B cell (primary cell): Measurements from ENCODE around the gene PAK2. TPM values are rescaled to one million over a fixed set of nuclear protein-coding genes. Genes with fewer than 3 reads are reported as not detected.

Experiments
- ATAC-seq: fragments of 200-7000 bp; cut with Tn5 transposase; one replicate; pipeline ENCODE4 v1.10.0; 2021; ENCODE audit warnings: low read depth, mild to moderate bottlenecking, moderate number of reproducible peaks, moderate library complexity
- CTCF ChIA-PET: fragments of 350-600 bp; sonication (Branson Sonifier 250); formaldehyde crosslinking; loops from one replicate; lab custom pipeline; 2021; ENCODE audit warnings: antibody characterized with exemption, inconsistent platforms; lab: Charles Lee
- POLR2A ChIA-PET: fragments of 350-600 bp; sonication (Branson Sonifier 250); formaldehyde crosslinking; loops from one replicate; lab custom pipeline; 2021; ENCODE audit warnings: antibody characterized with exemption; lab: Charles Lee
- DNase-seq: peaks from one replicate; pipeline ENCODE4 v3.0.0; 2013
- H2AFZ ChIP-seq: 2 replicates; pipeline ENCODE4 v1.6.1; 2012; ENCODE audit warnings: mild to moderate bottlenecking, low read depth, low read length; ENCODE audit not compliant: insufficient read depth, poor library complexity, severe bottlenecking
- H3K27ac ChIP-seq, 2 donors: 1 replicate in 1 of 2; 2 replicates in 1 of 2; pipeline ENCODE4 v1.5.1; 2012 to 2013; ENCODE audit warnings: low read length in 2 of 2, mild to moderate bottlenecking in 2 of 2, moderate library complexity in 1 of 2
- H3K27me3 ChIP-seq, 4 experiments: fragments of 200-600 bp in 1 of 4; sonication (generic) in 1 of 4; replicated peaks in 1 of 4; 1 replicate in 2 of 4; 2 replicates in 2 of 4; pipeline versions ENCODE4 v1.6.1 to v1.7.0; 2013 to 2016; ENCODE audit warnings: low read length in 3 of 4, mild to moderate bottlenecking in 2 of 4, mixed read lengths in 1 of 4, moderate library complexity in 1 of 4; ENCODE audit not compliant: insufficient read depth in 4 of 4, control insufficient read depth in 3 of 4; ENCODE audit errors: control extremely low read depth in 1 of 4
- H3K36me3 ChIP-seq, 2 experiments: replicated peaks in 1 of 2; 1 replicate in 1 of 2; 2 replicates in 1 of 2; pipeline versions ENCODE4 v1.6.1 to v1.7.1; 2013; ENCODE audit warnings: low read length in 1 of 2; ENCODE audit not compliant: insufficient read depth in 2 of 2, control insufficient read depth in 1 of 2; ENCODE audit errors: control extremely low read depth in 1 of 2, extremely low read depth in 1 of 2
- H3K4me1 ChIP-seq, 2 donors: fragments of 200-600 bp in 1 of 2; sonication (generic) in 1 of 2; 1 replicate in 1 of 2; 2 replicates in 1 of 2; pipeline versions ENCODE4 v1.5.1 to v1.6.1; 2013 to 2017; ENCODE audit warnings: low read length in 2 of 2; ENCODE audit not compliant: control insufficient read depth in 2 of 2, insufficient read depth in 2 of 2
- H3K4me2 ChIP-seq: replicated peaks from 2 replicates; pipeline ENCODE3; 2012; ENCODE audit warnings: mild to moderate bottlenecking, low read depth, low read length; ENCODE audit not compliant: poor library complexity, severe bottlenecking
- H3K4me3 ChIP-seq, 5 experiments: fragments of 200-600 bp in 1 of 5; sonication (generic) in 1 of 5; 1 replicate in 3 of 5; 2 replicates in 2 of 5; pipeline versions ENCODE4 v1.5.1 to v1.7.0; 2011 to 2016; ENCODE audit warnings: low read length in 4 of 5, mild to moderate bottlenecking in 4 of 5, low read depth in 2 of 5, control low read depth in 1 of 5, moderate library complexity in 1 of 5; ENCODE audit not compliant: insufficient read depth in 1 of 5; ENCODE audit errors: control extremely low read depth in 1 of 5, extremely low read depth in 1 of 5
- H3K79me2 ChIP-seq: fragments of 200-600 bp; sonication (generic); one replicate; pipeline ENCODE4 v1.6.0; 2016; ENCODE audit warnings: low read length; ENCODE audit not compliant: control insufficient read depth, insufficient read depth
- H3K9ac ChIP-seq: fragments of 200-600 bp; sonication (generic); 2 replicates; pipeline ENCODE4 v1.6.1; 2017; ENCODE audit warnings: mild to moderate bottlenecking, low read length, moderate library complexity
- H3K9me3 ChIP-seq, 3 donors: one replicate each; pipeline versions ENCODE4 v1.6.1 to v1.7.1; 2013; ENCODE audit warnings: low read length in 2 of 3; ENCODE audit not compliant: control insufficient read depth in 2 of 3, insufficient read depth in 1 of 3; ENCODE audit errors: control extremely low read depth in 1 of 3
- H4K20me1 ChIP-seq: 2 replicates; pipeline ENCODE4 v1.6.0; 2012; ENCODE audit warnings: mild to moderate bottlenecking, low read length; ENCODE audit not compliant: insufficient read depth, control insufficient read depth, poor library complexity, severe bottlenecking
- H3K27ac Mint-ChIP-seq: one replicate; pipeline ENCODE4 v1.8.0; 2021; ENCODE audit warnings: mixed read lengths
- H3K27me3 Mint-ChIP-seq: one replicate; pipeline ENCODE4 v1.8.0; 2021; ENCODE audit warnings: mixed read lengths
- H3K4me1 Mint-ChIP-seq: one replicate; pipeline ENCODE4 v1.8.0; 2021; ENCODE audit warnings: mixed read lengths
- H3K4me3 Mint-ChIP-seq: one replicate; pipeline ENCODE4 v1.8.0; 2021; ENCODE audit warnings: mixed read lengths
- H3K9me3 Mint-ChIP-seq: one replicate; pipeline ENCODE4 v1.8.0; 2022; ENCODE audit warnings: mixed read lengths; ENCODE audit not compliant: insufficient read depth
- EZH2 ChIP-seq: IDR thresholded peaks from 2 replicates; pipeline ENCODE4 v1.6.1; 2012; ENCODE audit warnings: borderline replicate concordance, low read depth, mild to moderate bottlenecking, moderate library complexity, low read length; ENCODE audit not compliant: insufficient read depth, poor library complexity, severe bottlenecking
- WGBS: methylation state at CpG from one replicate; pipeline ENCODE4 v1.1.5; 2013; ENCODE audit warnings: missing lambda C conversion rate; ENCODE audit not compliant: insufficient coverage; 5-methylcytosine and 5-hydroxymethylcytosine counted together
- intact Hi-C: fragments of 100-400 bp; cut with micrococcal nuclease; formaldehyde crosslinking; loops from one replicate; pipeline ENCODE4 v1.10.0; 2022
- polyA plus RNA-seq: library from polyadenylated mRNA; depleted of rRNA; stranded (reverse); fragments of >200 nt; gene quantifications from 2 replicates; pipeline ENCODE4 v1.2.3, GENCODE V29; 2012
- total RNA-seq, 2 donors: library from RNA; stranded (reverse); fragments of 120-200 nt in 1 of 2; gene quantifications; 1 replicate in 1 of 2; 2 replicates in 1 of 2; pipeline versions ENCODE4 v1.2.3 to v1.2.4, GENCODE V29; 2013 to 2022
- TF ChIP-seq, protein P1 (sequence below): fragments of 200-600 bp; IDR thresholded peaks from one replicate; pipeline ENCODE4 v1.8.0; 2022; ENCODE audit warnings: antibody characterized with exemption, mild to moderate bottlenecking

The PAK2 gene
- total and polyA plus RNA-seq, 2 donors (not counting 1 experiment from before 2014, with no cell fraction given) = 16.4 to 81.7 TPM

DNA sequence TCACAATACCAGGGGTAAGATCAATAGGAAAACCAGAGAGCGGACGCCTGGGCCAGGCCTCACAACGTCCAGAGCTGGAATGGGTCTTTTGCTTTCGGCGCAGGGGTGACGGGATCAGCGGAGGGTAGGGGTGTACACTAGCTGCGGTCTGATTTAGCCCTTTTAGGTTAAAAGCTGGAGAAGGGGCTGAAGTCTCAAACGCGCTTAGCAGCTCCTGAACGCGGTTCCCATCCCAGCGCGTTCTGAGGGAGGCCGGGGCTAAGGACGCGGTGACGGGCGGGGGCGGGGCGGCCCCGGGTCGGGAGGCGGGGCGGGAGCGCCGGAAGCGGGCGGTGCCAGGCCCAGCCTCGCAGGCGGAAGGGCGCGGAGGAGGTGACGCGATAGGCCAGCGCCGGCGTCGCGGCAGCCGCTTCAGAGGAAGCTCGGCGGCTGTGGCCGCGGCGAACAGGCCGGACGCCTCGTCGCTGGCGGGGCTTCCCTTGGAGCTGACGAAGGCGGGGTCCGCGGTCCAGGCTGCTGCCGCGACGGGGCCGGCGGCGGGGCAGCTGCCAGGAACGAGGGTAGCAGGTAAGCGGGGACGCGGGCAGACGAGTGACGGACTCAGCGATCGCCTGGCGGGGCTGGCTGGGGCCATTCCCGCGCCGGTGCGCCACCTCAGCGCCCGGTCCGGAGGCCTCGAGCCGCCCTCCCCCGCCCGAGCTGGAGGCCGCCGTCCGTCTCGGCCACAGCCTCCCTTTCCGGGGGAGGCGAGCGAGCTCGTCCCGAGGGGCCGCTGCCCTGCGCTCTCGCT, 128.0 kb downstream of the PAK2 start, which contains the start of gene SENP5:
Gene SENP5, plus strand, starts transcription at position 414 of the 790 bp plus-strand sequence. CDS start 17,262 bp downstream, outside the sequence.
- Histone ChIP-seq H3K27ac (peak within 1 kb of the TSS; percentile 77 to 95), H3K36me3 (peaks cover 0 to 2% of the 10 kb centered on the region in 2 experiments), H3K9me3 (peaks cover 0 to 3% (median 0%) of the 10 kb centered on the region in 3 donors), H3K27me3 (no peaks in the 10 kb centered on the region), H3K4me3 (peak within 1 kb of the TSS; percentile 63 to 89 (median 77)), H3K4me2 (peak within 1 kb of the TSS; percentile 80), H3K9ac (peak within 1 kb of the TSS; percentile 77), H3K79me2 (peaks cover 50% of the 10 kb centered on the region), H4K20me1 (peaks cover 34% of the 10 kb centered on the region), H3K4me1 (peaks cover 14 to 19% of the 10 kb centered on the region in 2 donors), H2AFZ (peak within 1 kb of the TSS; percentile 94)
- Mint-ChIP-seq H3K4me3 (peak within 1 kb of the TSS; percentile 96), H3K9me3 (no peaks in the 10 kb centered on the region), H3K4me1 (peaks cover 29% of the 10 kb centered on the region), H3K27ac (peak within 1 kb of the TSS; percentile 95), H3K27me3 (no peaks in the 10 kb centered on the region)
- TF ChIP-seq, protein P1, sequence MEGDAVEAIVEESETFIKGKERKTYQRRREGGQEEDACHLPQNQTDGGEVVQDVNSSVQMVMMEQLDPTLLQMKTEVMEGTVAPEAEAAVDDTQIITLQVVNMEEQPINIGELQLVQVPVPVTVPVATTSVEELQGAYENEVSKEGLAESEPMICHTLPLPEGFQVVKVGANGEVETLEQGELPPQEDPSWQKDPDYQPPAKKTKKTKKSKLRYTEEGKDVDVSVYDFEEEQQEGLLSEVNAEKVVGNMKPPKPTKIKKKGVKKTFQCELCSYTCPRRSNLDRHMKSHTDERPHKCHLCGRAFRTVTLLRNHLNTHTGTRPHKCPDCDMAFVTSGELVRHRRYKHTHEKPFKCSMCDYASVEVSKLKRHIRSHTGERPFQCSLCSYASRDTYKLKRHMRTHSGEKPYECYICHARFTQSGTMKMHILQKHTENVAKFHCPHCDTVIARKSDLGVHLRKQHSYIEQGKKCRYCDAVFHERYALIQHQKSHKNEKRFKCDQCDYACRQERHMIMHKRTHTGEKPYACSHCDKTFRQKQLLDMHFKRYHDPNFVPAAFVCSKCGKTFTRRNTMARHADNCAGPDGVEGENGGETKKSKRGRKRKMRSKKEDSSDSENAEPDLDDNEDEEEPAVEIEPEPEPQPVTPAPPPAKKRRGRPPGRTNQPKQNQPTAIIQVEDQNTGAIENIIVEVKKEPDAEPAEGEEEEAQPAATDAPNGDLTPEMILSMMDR = no peak
- TF ChIP-seq EZH2 = no peak
- ChIA-PET CTCF (interaction anchor here (0.8 to 1.9 kb wide), 9 partner anchors 14 to 339 kb away, joined by 3 to 20 read pairs (median 3); partner anchors contain the start of genes MELTF and NCBP2), POLR2A (interaction anchor here (0.6 to 2.3 kb wide), 7 partner anchors 18 to 988 kb away, joined by 3 to 18 read pairs (median 3); partner anchors contain the start of genes NCBP2 and PAK2)
- intact Hi-C loops = loop anchor here (1.0 to 2.0 kb wide), 6 partner anchors 29 to 299 kb away; partner anchors contain the start of genes FBXO45, NCBP2, PAK2 and WDR53
- DNase-seq (peak; percentile 93), ATAC-seq (peak; percentile 97)
- under 1% methylated on average over 93 of the region's 93 CpGs for WGBS
